Astrocyte of the spinal cord (primary cell): ENCODE data around the gene EMC8.
A peak's percentile ranks its signal among the peaks of the same experiment; 100 is the strongest.
"Not testable (repeated sequence)": the region's sequence is repeated elsewhere in the genome, so short reads cannot be mapped to it uniquely, and the experiment has no call there.

Experiments
- DNase-seq: peaks from one replicate; pipeline ENCODE4 v3.0.0; 2011; ENCODE audit warnings: low read depth, low spot score
- H3K4me3 ChIP-seq: 2 replicates; pipeline ENCODE4 v1.5.1; 2011; ENCODE audit warnings: low read depth, mild to moderate bottlenecking, low read length, moderate library complexity
- in situ Hi-C: cut with HindIII; loops from 2 replicates; pipeline ENCODE4 v1.10.0; 2017; ENCODE audit warnings: low sequenced_read_pairs
- TF ChIP-seq, protein P1 (sequence below): IDR thresholded peaks from 2 replicates; pipeline ENCODE4 v1.5.1; 2012; ENCODE audit warnings: low read depth, mild to moderate bottlenecking, low read length, inconsistent platforms

EMC8 gene

GRCh38 chr16:85822145-85822544 is 22.8 kb upstream of the EMC8 start:
- TF ChIP-seq, protein P1, sequence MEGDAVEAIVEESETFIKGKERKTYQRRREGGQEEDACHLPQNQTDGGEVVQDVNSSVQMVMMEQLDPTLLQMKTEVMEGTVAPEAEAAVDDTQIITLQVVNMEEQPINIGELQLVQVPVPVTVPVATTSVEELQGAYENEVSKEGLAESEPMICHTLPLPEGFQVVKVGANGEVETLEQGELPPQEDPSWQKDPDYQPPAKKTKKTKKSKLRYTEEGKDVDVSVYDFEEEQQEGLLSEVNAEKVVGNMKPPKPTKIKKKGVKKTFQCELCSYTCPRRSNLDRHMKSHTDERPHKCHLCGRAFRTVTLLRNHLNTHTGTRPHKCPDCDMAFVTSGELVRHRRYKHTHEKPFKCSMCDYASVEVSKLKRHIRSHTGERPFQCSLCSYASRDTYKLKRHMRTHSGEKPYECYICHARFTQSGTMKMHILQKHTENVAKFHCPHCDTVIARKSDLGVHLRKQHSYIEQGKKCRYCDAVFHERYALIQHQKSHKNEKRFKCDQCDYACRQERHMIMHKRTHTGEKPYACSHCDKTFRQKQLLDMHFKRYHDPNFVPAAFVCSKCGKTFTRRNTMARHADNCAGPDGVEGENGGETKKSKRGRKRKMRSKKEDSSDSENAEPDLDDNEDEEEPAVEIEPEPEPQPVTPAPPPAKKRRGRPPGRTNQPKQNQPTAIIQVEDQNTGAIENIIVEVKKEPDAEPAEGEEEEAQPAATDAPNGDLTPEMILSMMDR, result no peak
- in situ Hi-C loops, result no loop called here
- no peak overlapping the region for H3K4me3 ChIP-seq
- DNase-seq, result no peak

GRCh38 chr16:85821390-85822135 is 22.2 kb upstream of the EMC8 start:
- in situ Hi-C loops, result no loop called here
- TF ChIP-seq, protein P1, result peak; percentile 95
- peak; percentile 65 for DNase-seq
- no peak overlapping the region for H3K4me3 ChIP-seq

GRCh38 chr16:85820604-85821372 is 21.4 kb upstream of the EMC8 start:
- no peak overlapping the region for H3K4me3 ChIP-seq
- TF ChIP-seq, protein P1, result no peak
- DNase-seq, result no peak
- in situ Hi-C loops, result no loop called here

DNA sequence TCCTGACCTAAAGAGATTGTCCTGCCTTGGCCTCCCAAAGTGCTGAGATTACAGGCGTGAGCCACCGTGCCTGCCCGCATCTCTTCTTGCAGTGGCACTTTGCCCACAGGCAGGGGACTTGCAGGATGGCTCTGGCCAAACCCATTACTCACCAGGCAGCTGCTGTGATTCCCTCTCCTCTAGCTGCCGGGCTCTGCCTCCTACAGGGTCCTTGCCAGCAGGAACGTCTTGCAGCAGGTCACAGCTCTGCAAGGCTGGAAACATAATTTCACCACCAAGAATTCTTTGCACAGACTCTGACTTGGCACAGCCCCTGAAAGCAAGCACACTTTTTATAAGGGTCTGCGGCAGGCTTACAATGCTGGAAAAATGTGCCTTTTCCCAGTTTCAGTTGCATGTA is 20.4 kb upstream of the EMC8 start:
- H3K4me3 ChIP-seq, result no peak overlapping the region
- no peak for DNase-seq
- TF ChIP-seq, protein P1, result no peak
- in situ Hi-C loops, result no loop called here

- TF ChIP-seq, protein P1, result peak; percentile 78
- in situ Hi-C loops, result no loop called here
- no peak overlapping the region for H3K4me3 ChIP-seq
- DNase-seq, result peak; percentile 70
Measured at GRCh38 chr16:85819245-85819644, 19.9 kb upstream of the EMC8 start.

- H3K4me3 ChIP-seq, in situ Hi-C loops, DNase-seq: not testable (repeated sequence)
Measured at GRCh38 chr16:85817195-85817594, 17.9 kb upstream of the EMC8 start.

GRCh38 chr16:85816159-85816558 is 16.8 kb upstream of the EMC8 start:
- no peak for DNase-seq
- no peak overlapping the region for H3K4me3 ChIP-seq
- in situ Hi-C loops, result no loop called here
- TF ChIP-seq, protein P1, result no peak
